HL-60/S4 treated with retinoic acid at 250 ng/mL for 4 days and 3 days (cell line): Measurements from ENCODE around the gene NCOA3.

Experiments used
- in situ Hi-C: fragments of 300-500 bp; cut with MboI; formaldehyde crosslinking; loops from 2 replicates; pipeline ENCODE4 v1.7.0; 2022; ENCODE audit warnings: low sequenced_read_pairs

NCOA3 gene

GRCh38 chr20:47623206-47623605 is 121.5 kb downstream of the NCOA3 start:
- in situ Hi-C loops: no loop called here

- in situ Hi-C loops: loop anchor here (25.0 kb wide), 1 partner anchor 340 kb away; no protein-coding TSS in a partner anchor
These were observed 125.9 kb downstream of the NCOA3 start for GRCh38 chr20:47627540-47627939.

DNA sequence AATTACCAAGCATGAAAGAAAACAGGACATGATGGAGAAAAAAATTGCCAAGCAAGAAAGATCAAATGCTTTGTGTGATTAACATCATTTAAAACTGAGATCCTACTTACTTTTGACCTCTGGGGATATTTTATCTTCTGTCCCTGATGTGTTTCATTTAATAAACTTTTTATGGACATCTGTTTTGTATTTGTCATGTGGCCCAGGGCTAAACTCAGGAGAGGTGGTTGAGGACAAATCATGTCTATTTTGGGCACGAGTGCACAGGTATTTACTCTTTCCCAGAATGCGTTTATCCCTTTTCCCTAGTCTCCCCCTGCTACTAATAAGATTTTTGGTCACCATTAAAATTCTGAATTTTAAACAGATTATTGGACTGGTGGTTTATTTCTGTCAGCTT is 128.2 kb downstream of the NCOA3 start:
- in situ Hi-C loops: loop anchor here (25.0 kb wide), 1 partner anchor 343 kb away; no protein-coding TSS in a partner anchor

- in situ Hi-C loops: loop anchor here (25.0 kb wide), 1 partner anchor 344 kb away; no protein-coding TSS in a partner anchor
These were observed 129.4 kb downstream of the NCOA3 start for GRCh38 chr20:47631078-47631477.

- in situ Hi-C loops: loop anchor here (25.0 kb wide), 1 partner anchor 348 kb away; no protein-coding TSS in a partner anchor
These were observed 133.6 kb downstream of the NCOA3 start for GRCh38 chr20:47635256-47635655.

GRCh38 chr20:47638851-47639250 is 137.2 kb downstream of the NCOA3 start:
- in situ Hi-C loops: loop anchor here (25.0 kb wide), 1 partner anchor 352 kb away; no protein-coding TSS in a partner anchor

DNA sequence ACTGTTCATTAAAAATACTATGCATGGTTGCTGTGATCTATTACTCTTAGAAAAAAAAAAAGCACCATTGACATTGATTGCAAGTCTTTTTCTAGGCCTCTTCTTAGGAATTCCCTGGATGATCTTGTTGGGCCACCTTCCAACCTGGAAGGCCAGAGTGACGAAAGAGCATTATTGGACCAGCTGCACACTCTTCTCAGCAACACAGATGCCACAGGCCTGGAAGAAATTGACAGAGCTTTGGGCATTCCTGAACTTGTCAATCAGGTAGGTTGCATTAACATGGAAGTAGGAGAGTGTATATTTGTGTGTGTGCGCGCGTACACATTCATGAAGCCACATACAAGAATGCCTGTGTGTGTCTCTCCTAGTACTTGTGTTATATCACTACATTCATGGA is 140.4 kb downstream of the NCOA3 start:
- in situ Hi-C loops: loop anchor here (25.0 kb wide), 1 partner anchor 355 kb away; no protein-coding TSS in a partner anchor

DNA sequence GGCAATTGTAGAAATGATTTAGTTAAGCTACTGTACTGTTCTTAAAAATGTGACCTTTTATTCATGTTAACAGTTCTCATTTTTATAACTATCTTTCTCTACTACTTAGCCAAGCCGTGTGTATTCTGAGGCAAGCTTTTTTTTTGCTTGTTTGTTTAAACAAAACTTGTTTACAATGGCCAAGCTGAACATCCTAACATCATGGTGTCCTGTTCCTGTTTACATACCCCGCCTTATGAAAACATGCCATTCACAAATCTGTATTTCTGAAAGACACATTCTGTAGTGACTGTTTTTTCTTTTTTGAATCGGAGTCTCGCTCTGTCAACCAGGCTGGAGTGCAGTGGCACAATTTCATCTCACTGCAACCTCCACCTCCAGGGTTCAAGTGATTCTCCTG is 140.9 kb downstream of the NCOA3 start:
- in situ Hi-C loops: loop anchor here (25.0 kb wide), 1 partner anchor 355 kb away; no protein-coding TSS in a partner anchor

DNA sequence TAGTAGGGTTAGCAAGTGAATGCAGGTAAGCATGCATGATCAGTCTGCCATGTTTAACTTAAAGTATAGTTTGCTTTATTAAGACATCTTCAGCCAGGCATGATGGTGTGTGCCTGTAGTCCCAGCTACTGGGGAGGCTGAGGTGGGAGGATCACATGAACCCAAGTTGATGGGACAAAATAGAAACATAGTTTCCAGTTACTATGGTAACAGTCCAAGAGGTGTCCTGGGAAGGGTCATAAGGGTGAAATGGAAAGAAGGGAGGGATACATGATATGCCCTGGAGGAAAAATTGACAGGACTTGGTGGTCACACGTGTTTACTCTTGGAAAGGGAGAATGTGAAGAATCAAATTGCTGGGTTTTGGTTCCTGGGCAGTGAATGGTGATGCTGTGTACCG is 143.9 kb downstream of the NCOA3 start:
- in situ Hi-C loops: loop anchor here (25.0 kb wide), 1 partner anchor 358 kb away; no protein-coding TSS in a partner anchor

DNA sequence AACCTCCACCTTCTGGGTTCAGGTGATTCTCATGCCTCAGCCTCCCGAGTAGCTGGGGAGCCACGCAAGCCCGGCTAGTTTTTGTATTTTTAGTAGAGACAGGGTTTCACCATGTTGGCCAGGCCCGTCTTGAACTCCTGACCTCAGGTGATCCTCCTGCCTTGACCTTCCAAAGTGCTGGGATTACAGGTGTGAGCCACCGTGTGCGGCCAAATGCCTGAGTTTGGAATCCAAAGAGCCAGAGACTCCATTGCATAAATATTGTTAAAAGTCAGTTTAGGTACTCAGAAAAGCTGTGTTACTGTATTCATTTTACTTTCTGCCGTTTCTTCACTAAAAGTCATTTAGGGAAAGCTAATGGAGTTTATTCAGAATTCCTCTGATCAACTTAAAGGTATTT is 146.3 kb downstream of the NCOA3 start:
- in situ Hi-C loops: loop anchor here (25.0 kb wide), 1 partner anchor 361 kb away; no protein-coding TSS in a partner anchor

GRCh38 chr20:47648943-47649342 is 147.3 kb downstream of the NCOA3 start:
- in situ Hi-C loops: loop anchor here (25.0 kb wide), 1 partner anchor 362 kb away; no protein-coding TSS in a partner anchor

DNA sequence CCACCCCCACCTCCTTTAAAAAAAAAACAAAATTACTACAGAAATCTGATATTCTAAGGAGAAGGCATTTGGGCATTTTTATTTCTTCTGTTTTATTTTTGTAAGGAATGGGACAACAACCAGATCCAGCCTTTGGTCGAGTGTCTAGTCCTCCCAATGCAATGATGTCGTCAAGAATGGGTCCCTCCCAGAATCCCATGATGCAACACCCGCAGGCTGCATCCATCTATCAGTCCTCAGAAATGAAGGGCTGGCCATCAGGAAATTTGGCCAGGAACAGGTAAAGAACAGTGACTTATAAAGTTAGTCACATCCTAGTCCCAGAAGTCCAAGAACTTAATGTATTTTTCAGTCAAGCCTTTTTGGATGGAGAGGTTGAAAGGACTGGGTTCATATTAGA is 150.6 kb downstream of the NCOA3 start:
- in situ Hi-C loops: no loop called here

DNA sequence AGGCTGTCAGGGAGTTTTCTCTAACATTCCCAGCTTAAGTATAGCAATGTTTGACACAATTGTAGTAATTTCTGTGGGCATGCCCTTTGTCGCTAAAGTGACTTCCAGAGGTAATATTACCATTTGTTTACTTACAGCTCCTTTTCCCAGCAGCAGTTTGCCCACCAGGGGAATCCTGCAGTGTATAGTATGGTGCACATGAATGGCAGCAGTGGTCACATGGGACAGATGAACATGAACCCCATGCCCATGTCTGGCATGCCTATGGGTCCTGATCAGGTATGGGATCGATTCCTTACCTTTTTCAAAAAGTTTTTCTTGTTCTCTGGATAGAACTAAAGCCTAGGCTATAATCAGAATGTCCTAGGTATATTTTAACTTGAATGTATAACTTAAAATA is 151.1 kb downstream of the NCOA3 start:
- in situ Hi-C loops: no loop called here

GRCh38 chr20:47653869-47654268 is 152.2 kb downstream of the NCOA3 start:
- in situ Hi-C loops: no loop called here

DNA sequence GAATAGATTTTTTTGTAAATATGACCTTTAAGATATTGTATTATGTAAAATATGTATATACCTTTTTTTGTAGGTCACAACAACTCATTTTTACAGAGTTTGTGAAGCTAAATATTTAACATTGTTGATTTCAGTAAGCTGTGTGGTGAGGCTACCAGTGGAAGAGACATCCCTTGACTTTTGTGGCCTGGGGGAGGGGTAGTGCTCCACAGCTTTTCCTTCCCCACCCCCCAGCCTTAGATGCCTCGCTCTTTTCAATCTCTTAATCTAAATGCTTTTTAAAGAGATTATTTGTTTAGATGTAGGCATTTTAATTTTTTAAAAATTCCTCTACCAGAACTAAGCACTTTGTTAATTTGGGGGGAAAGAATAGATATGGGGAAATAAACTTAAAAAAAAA is 152.7 kb downstream of the NCOA3 start:
- in situ Hi-C loops: no loop called here

DNA sequence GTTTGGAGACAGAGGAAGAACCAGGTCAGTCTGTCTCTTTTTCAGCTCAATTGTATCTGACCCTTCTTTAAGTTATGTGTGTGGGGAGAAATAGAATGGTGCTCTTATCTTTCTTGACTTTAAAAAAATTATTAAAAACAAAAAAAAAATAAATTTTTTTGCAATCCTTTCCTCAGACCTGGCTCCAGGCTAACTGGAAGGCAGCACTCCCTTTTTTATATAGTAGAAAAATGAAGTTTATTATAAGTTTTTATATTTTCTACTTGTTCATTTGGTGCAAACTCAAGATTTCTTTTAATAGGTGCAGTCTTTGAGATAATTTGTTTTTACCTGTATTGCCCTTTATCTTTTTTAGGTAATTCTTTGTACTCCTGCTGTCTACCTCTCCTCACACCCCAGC is 153.9 kb downstream of the NCOA3 start:
- in situ Hi-C loops: no loop called here

DNA sequence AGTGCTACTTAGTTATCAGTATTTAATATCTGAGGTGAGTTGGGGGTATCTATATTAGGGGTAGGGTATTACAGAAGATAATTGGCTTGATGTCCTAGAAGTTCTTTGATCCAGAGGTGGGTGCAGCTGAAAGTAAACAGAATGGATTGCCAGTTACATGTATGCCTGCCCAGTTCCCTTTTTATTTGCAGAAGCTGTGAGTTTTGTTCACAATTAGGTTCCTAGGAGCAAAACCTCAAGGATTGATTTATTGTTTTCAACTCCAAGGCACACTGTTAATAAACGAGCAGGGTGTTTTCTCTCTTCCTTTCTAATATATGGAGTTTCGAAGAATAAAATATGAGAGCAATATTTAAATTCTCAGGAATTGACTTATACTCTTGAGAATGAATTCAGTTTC is 154.6 kb downstream of the NCOA3 start:
- in situ Hi-C loops: no loop called here

GRCh38 chr20:47659904-47660601 is 158.4 kb downstream of the NCOA3 start:
- in situ Hi-C loops: no loop called here

DNA sequence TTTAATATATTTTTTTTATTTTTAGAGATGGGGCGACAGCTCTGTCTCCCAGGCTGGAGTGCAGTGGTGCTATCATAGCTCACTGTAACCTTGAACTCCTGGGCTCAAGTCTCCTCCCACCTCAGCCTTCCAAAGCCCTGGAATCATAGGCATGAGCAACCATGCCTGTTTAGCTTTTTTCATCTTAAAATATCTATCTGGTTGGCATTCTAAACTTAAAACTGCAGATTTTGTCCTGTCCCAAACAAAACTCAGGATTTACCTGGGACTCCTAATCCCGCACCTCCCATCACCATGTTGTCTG is 158.9 kb downstream of the NCOA3 start:
- in situ Hi-C loops: no loop called here

DNA sequence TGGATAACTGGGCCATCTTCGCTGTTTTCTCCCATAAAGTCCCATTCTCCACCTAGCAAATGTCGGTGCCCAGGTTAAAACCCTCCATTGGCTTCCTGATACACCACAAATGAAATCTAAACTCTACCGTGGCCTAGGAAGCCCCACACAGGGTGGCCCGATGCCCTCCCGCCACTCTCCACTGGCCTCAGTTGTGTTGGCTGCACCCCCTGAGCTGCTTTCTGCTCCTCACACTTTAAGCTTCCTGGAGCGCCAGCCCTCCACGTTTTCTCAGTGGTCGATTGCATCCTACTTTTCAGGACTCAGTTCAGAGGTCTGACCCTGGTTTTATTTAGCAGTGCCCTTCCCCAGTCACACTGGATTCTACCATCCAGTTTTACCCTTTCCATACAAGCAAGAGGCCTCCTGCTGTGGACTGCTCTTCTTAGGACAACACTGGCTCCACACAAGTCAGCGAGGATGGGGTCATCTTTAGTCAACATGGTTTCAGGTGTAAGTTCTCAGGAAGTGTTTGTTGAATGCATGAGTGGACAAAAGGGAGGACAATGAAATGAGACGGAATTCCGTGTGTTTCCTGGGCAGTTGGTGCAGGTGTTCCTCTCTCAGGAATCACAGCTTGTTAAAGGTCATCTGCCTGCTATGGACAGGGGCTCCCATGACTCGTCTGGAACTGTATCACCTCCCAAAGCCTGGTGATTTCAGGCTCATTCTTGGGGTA is 159.5 kb downstream of the NCOA3 start:
- in situ Hi-C loops: no loop called here

DNA sequence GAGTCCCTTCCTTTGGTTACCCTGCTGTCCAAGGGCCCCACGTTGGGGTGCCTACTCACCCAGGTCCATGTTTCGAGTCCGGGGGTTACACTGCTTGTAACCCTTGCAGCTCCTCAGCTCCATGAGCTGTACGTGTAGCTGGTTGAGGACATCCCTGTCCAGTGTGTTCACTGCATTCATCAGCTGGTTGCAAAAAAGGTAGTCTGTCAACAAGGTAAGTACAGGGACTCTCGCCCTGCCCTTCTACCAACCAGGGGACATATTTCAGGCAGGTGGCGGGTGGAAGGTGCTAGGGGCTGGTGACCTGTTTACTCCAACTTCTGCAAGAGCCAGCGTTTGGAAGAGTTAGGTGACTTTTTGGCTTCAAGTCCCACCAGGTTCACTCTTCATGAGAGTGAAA is 160.0 kb downstream of the NCOA3 start:
- in situ Hi-C loops: no loop called here
